ENCODE data around the gene CNIH1.

- TF ChIP-seq CTCF (IDR thresholded peaks at IDR 0.05; ENCODE audit: low read length): no peak
- TF ChIP-seq EZH2 (optimal IDR thresholded peaks at IDR 0.05; ENCODE audit: low read depth, low read length): no peak
Observed at GRCh38 chr14:54481695-54482094, 40.5 kb upstream of the CNIH1 start.

Measured in MM.1S (cell line).